Activated CD8-positive, alpha-beta memory T cell treated with anti-CD3 and anti-CD28 coated beads for 1 hour (primary cell): ENCODE results near the gene OCIAD1.
"Not testable (repeated sequence)": the region's sequence is repeated elsewhere in the genome, so short reads cannot be mapped to it uniquely, and the experiment has no call there.

Experiments
- DNase-seq, 2 donors: peaks; one replicate each; pipeline ENCODE4 v3.0.0-alpha.2; 2020; ENCODE audit warnings: low read depth in 1 of 2; ENCODE audit errors: extremely low read depth in 1 of 2

The OCIAD1 gene

GRCh38 chr4:48816971-48817370, 13.9 kb upstream of the OCIAD1 start:
- DNase-seq, result no peak

GRCh38 chr4:48821431-48821830, 9.5 kb upstream of the OCIAD1 start:
- not testable (repeated sequence) for DNase-seq

GRCh38 chr4:48827622-48828021, 3.3 kb upstream of the OCIAD1 start:
- no peak for DNase-seq

GRCh38 chr4:48831532-48832030, 693 bp downstream of the OCIAD1 start:
- DNase-seq, result no peak

- DNase-seq, result no peak
Measured at GRCh38 chr4:48832571-48832970, 1.7 kb downstream of the OCIAD1 start.

GRCh38 chr4:48836658-48837057, 5.8 kb downstream of the OCIAD1 start:
- no peak for DNase-seq

GRCh38 chr4:48841045-48841827, 10.3 kb downstream of the OCIAD1 start:
- DNase-seq, result no peak

- DNase-seq, result no peak
Measured at GRCh38 chr4:48844843-48845242, 14.0 kb downstream of the OCIAD1 start.

GRCh38 chr4:48848799-48849198, 17.9 kb downstream of the OCIAD1 start:
- DNase-seq, result not testable (repeated sequence)

- no peak for DNase-seq
Measured at GRCh38 chr4:48851651-48852050, 20.8 kb downstream of the OCIAD1 start.

- no peak for DNase-seq
Measured at GRCh38 chr4:48853604-48854394, 22.9 kb downstream of the OCIAD1 start.

GRCh38 chr4:48854395-48854683, 23.5 kb downstream of the OCIAD1 start:
- DNase-seq, result no peak

GRCh38 chr4:48854982-48855381, 24.1 kb downstream of the OCIAD1 start:
- no peak for DNase-seq

- no peak for DNase-seq
Measured at GRCh38 chr4:48858130-48858529, 27.2 kb downstream of the OCIAD1 start.

GRCh38 chr4:48862038-48862437, 31.1 kb downstream of the OCIAD1 start:
- DNase-seq, result no peak

GRCh38 chr4:48862661-48863060, 31.8 kb downstream of the OCIAD1 start:
- DNase-seq, result no peak

GRCh38 chr4:48863728-48864127, 32.8 kb downstream of the OCIAD1 start:
- DNase-seq, result no peak

GRCh38 chr4:48864696-48865095, 33.8 kb downstream of the OCIAD1 start:
- DNase-seq, result not testable (repeated sequence)

GRCh38 chr4:48877827-48878535, 47.1 kb downstream of the OCIAD1 start:
- no peak for DNase-seq

- DNase-seq, result no peak
Measured at GRCh38 chr4:48879561-48880442, 48.9 kb downstream of the OCIAD1 start.

GRCh38 chr4:48881646-48882045, 50.8 kb downstream of the OCIAD1 start:
- DNase-seq, result not testable (repeated sequence)
